HepG2 (cell line): ENCODE measurements around the gene TSTD1. TPM values are rescaled to one million over a fixed set of nuclear protein-coding genes. Genes with fewer than 3 reads are reported as not detected.

Experiments used
- ATAC-seq: fragments of 200-7000 bp; cut with Tn5 transposase; 3 replicates; pipeline ENCODE4 v1.9.1; 2020; ENCODE audit warnings: mild to moderate bottlenecking, moderate library complexity
- BruUV-seq: library from RNA; stranded (reverse); fragments of 400-500 nt; replicated peaks from 2 replicates; lab custom pipeline; 2021; lab: Mats Ljungman, UMichigan
- CTCF ChIA-PET: fragments of 300-600 bp; formaldehyde crosslinking; extraction: SDS; loops from one replicate; lab custom pipeline; 2021; ENCODE audit warnings: low total read pairs, inconsistent platforms, low intra/inter-chr PET ratio; lab: Yijun Ruan, JAX
- POLR2A ChIA-PET: fragments of 350-600 bp; sonication (Branson Sonifier 250); formaldehyde crosslinking; loops from one replicate; lab custom pipeline; 2020; ENCODE audit warnings: antibody characterized with exemption, inconsistent platforms; lab: Yijun Ruan, JAX
- DNase-seq: peaks from one replicate; pipeline ENCODE4 v3.0.0-alpha.2; 2015; ENCODE audit warnings: low spot score
- FAIRE-seq: peaks from 3 replicates; lab custom pipeline; 2011; peaks lifted over from hg19 to GRCh38; lab: Jason Lieb, UNC
- H2AFZ ChIP-seq: one replicate; pipeline ENCODE4 v1.6.1; 2011; ENCODE audit warnings: low read length, inconsistent platforms
- H3K27ac ChIP-seq: fragments of 300-600 bp; 3 replicates; pipeline ENCODE4 v1.8.0; 2011; ENCODE audit warnings: mixed run types, mild to moderate bottlenecking, mixed read lengths, low read length, inconsistent platforms; ENCODE audit not compliant: insufficient read depth; ENCODE audit errors: extremely low read length
- H3K27me3 ChIP-seq, 2 experiments: fragments of 200-600 bp in 1 of 2; 2 replicates in 1 of 2; 3 replicates in 1 of 2; pipeline versions ENCODE4 v1.6.0 to v1.8.0; 2011; ENCODE audit warnings: low read length in 2 of 2, mild to moderate bottlenecking in 2 of 2, moderate library complexity in 2 of 2, inconsistent platforms in 1 of 2; ENCODE audit not compliant: insufficient read depth in 2 of 2, control insufficient read depth in 1 of 2
- H3K36me3 ChIP-seq, 2 experiments: fragments of 200-600 bp in 1 of 2; replicated peaks in 1 of 2; 2 replicates in 1 of 2; 3 replicates in 1 of 2; pipeline versions ENCODE4 v1.5.1 to v1.8.0; 2011; ENCODE audit warnings: low read length in 2 of 2, inconsistent platforms in 1 of 2; ENCODE audit not compliant: insufficient read depth in 2 of 2, control insufficient read depth in 1 of 2
- H3K4me1 ChIP-seq: 2 replicates; pipeline ENCODE4 v1.5.1; 2012; ENCODE audit warnings: low read length, inconsistent platforms; ENCODE audit not compliant: insufficient read depth
- H3K4me2 ChIP-seq: 2 replicates; pipeline ENCODE4 v1.6.0; 2011; ENCODE audit warnings: low read depth, low read length, inconsistent platforms
- H3K4me3 ChIP-seq, 3 experiments: fragments of 200-600 bp in 1 of 3; sonication (generic), shearing (Covaris generic) in 1 of 3; replicated peaks in 1 of 3; 2 replicates each; pipeline ENCODE4 v1.5.1; 2011 to 2016; ENCODE audit warnings: low read length in 3 of 3, inconsistent platforms in 2 of 3, low read depth in 2 of 3, mild to moderate bottlenecking in 2 of 3, control low read depth in 1 of 3, mixed read lengths in 1 of 3; ENCODE audit not compliant: insufficient read depth in 1 of 3
- H3K79me2 ChIP-seq: one replicate; pipeline ENCODE4 v1.6.1; 2011; ENCODE audit warnings: low read length, inconsistent platforms; ENCODE audit not compliant: insufficient read depth
- H3K9ac ChIP-seq: 2 replicates; pipeline ENCODE4 v1.6.0; 2011; ENCODE audit warnings: mild to moderate bottlenecking, low read depth, low read length, inconsistent platforms; ENCODE audit not compliant: insufficient read depth
- H3K9me3 ChIP-seq: 2 replicates; pipeline ENCODE4 v1.5.1; 2012; ENCODE audit warnings: mild to moderate bottlenecking, low read length
- H4K20me1 ChIP-seq: 2 replicates; pipeline ENCODE4 v1.6.0; 2011; ENCODE audit warnings: inconsistent platforms, mild to moderate bottlenecking, low read length, moderate library complexity; ENCODE audit not compliant: insufficient read depth
- ELK4 ChIP-seq: sonication (generic); formaldehyde crosslinking; IDR thresholded peaks from 2 replicates; pipeline ENCODE4 v1.9.0; 2021; ENCODE audit warnings: missing genetic modification reagents, borderline replicate concordance
- FOXP4 ChIP-seq: sonication (generic); formaldehyde crosslinking; IDR thresholded peaks from 2 replicates; pipeline ENCODE4 v1.4.0; 2020; ENCODE audit warnings: missing genetic modification reagents
- MXD4 ChIP-seq: IDR thresholded peaks from 2 replicates; pipeline ENCODE4 v1.6.1; 2016; ENCODE audit warnings: mild to moderate bottlenecking, missing biosample characterization, missing genetic modification reagents
- POLR2AphosphoS2 ChIP-seq: IDR thresholded peaks from 2 replicates; pipeline ENCODE4 v1.6.1; 2011; ENCODE audit warnings: low read depth, low read length, improper control_type of control experiment
- PPARG ChIP-seq: conservative IDR thresholded peaks from 2 replicates; pipeline ENCODE4 v1.6.1; 2016; ENCODE audit warnings: missing biosample characterization, missing genetic modification reagents
- SIN3B ChIP-seq: fragments of 150-350 bp; IDR thresholded peaks from 2 replicates; pipeline ENCODE4 v1.6.1; 2014; ENCODE audit warnings: low read length
- TIGD3 ChIP-seq: sonication (generic); formaldehyde crosslinking; IDR thresholded peaks from 2 replicates; pipeline ENCODE4 v1.5.1; 2020; ENCODE audit warnings: mild to moderate bottlenecking, missing genetic modification reagents, borderline replicate concordance
- ZFX ChIP-seq: sonication (generic); formaldehyde crosslinking; IDR thresholded peaks from 2 replicates; pipeline ENCODE4 v1.4.0; 2020; ENCODE audit warnings: mild to moderate bottlenecking, low read depth, missing genetic modification reagents, moderate library complexity
- ZNF280D ChIP-seq: sonication (generic); formaldehyde crosslinking; IDR thresholded peaks from 2 replicates; pipeline ENCODE4 v1.5.1; 2020; ENCODE audit warnings: mild to moderate bottlenecking, missing genetic modification reagents
- ZNF503 ChIP-seq: sonication (generic); formaldehyde crosslinking; IDR thresholded peaks from 2 replicates; pipeline ENCODE4 v1.4.0; 2020; ENCODE audit warnings: missing genetic modification reagents
- ZNF737 ChIP-seq: sonication (generic); formaldehyde crosslinking; IDR thresholded peaks from 2 replicates; pipeline ENCODE4 v1.5.0; 2020; ENCODE audit warnings: missing genetic modification reagents, mild to moderate bottlenecking, borderline replicate concordance
- ZNF841 ChIP-seq: sonication (generic); formaldehyde crosslinking; IDR thresholded peaks from 2 replicates; pipeline ENCODE4 v1.8.1; 2023; ENCODE audit warnings: missing genetic modification reagents, borderline replicate concordance
- WGBS: methylation state at CpG from one replicate; pipeline ENCODE4 v1.1.6; 2017; ENCODE audit warnings: low lambda C conversion rate; 5-methylcytosine and 5-hydroxymethylcytosine counted together
- in situ Hi-C: cut with HindIII; loops from 2 replicates; pipeline ENCODE4 v1.10.0; 2017; ENCODE audit warnings: low pct_unique_long_range_greater_than_20kb; ENCODE audit not compliant: extremely low pct_ligation_motif_present
- intact Hi-C: fragments of 100-400 bp; cut with micrococcal nuclease; formaldehyde crosslinking; loops from one replicate; pipeline ENCODE4 v1.10.0; 2022; ENCODE audit not compliant: unreplicated experiment
- polyA plus RNA-seq, 8 experiments: library from polyadenylated mRNA; depleted of rRNA in 3 of 8; stranded (reverse) in 7 of 8; unstranded in 1 of 8; fragments of >200 nt; fragmentation: Illumina TruSeq in 4 of 8; extraction: Trizol in 4 of 8; gene quantifications; 2 replicates each; pipeline versions ENCODE4 v1.2.1 to v1.2.3, GENCODE V29; 2011 to 2016; ENCODE audit warnings: low read depth in 4 of 8, missing spikeins in 1 of 8, mixed read lengths in 1 of 8; ENCODE audit not compliant: insufficient read depth in 1 of 8
- total RNA-seq, 5 experiments: library from RNA; depleted of rRNA; stranded (reverse); fragments of >200 nt; fragmentation: Illumina TruSeq; extraction: Trizol; gene quantifications; 2 replicates each; pipeline ENCODE4 v1.2.3, GENCODE V29; 2016; ENCODE audit warnings: low read depth in 1 of 5

The TSTD1 gene
- total and polyA plus RNA-seq, 2 of the 13 experiments (the other 11 are each of a cell fraction or from before 2014, with no cell fraction given) = 0.15 to 0.31 TPM

GRCh38 chr1:161021165-161021969 lies 17.4 kb downstream of the TSTD1 start:
- peak overlapping the region; percentile 77 for H3K4me2 ChIP-seq
- WGBS = under 1% methylated on average over 19 of the region's 34 CpGs
- H3K27ac ChIP-seq = peak overlapping the region; percentile 75
- CTCF ChIA-PET = interaction anchor here (1.8 kb wide), 1 partner anchor 25 kb away, joined by 4 read pairs; no protein-coding TSS in a partner anchor
- peaks cover 51% of the 10 kb centered on the region for H3K4me1 ChIP-seq
- H3K79me2 ChIP-seq = peaks cover 32% of the 10 kb centered on the region
- TSS peak; percentile 85 for BruUV-seq
- peak overlapping the region; percentile 64 to 87 (median 84) for H3K4me3 ChIP-seq
- in situ Hi-C loops = no loop called here
- no peaks in the 10 kb centered on the region for H3K36me3 ChIP-seq
- POLR2A ChIA-PET = interaction anchor here (0.7 to 2.3 kb wide), 18 partner anchors 8 to 204 kb away, joined by 3 to 60 read pairs (median 5); partner anchors contain the start of genes DEDD, KLHDC9, NIT1 and PFDN2
- H3K9ac ChIP-seq = peak overlapping the region; percentile 76
- H2AFZ ChIP-seq = peak overlapping the region; percentile 66
- ATAC-seq (peak; percentile 91), DNase-seq (peak; percentile 88), FAIRE-seq (peak; percentile 63)
- no peaks in the 10 kb centered on the region for H3K9me3 ChIP-seq
- H4K20me1 ChIP-seq = 0 out of 2 replicates have a peak, but pooled peaks cover 3% of the 10 kb centered on the region
- no peaks in the 10 kb centered on the region; a peak in 1 of 5 replicates for H3K27me3 ChIP-seq
- intact Hi-C loops = loop anchor here (1.0 kb wide), 1 partner anchor 8 kb away; no protein-coding TSS in a partner anchor
- TF ChIP-seq ZNF503 (CRISPR knock-in tag) = 0 out of 2 replicates have a peak, but pooled peaks have one; percentile 53
- no peak for TF ChIP-seq ELK4 (CRISPR knock-in tag)
- no peak; the same call in 1 of the 2 replicates for TF ChIP-seq ZFX (CRISPR knock-in tag)
- no peak for TF ChIP-seq PPARG
- 0 out of 2 replicates have a peak, but pooled peaks have one; percentile 40 for TF ChIP-seq MXD4 (CRISPR knock-in tag)
- TF ChIP-seq ZNF737 = no peak
- TF ChIP-seq ZNF841 (CRISPR knock-in tag) = no peak
- TF ChIP-seq FOXP4 = no peak
- no peak for TF ChIP-seq SIN3B
- peak; percentile 57; the same call in 1 of the 2 replicates for TF ChIP-seq ZNF280D (CRISPR knock-in tag)
- no peak for TF ChIP-seq TIGD3
- no peak for TF ChIP-seq POLR2AphosphoS2
